ENCODE data around the gene TJP1.
"Not testable (repeated sequence)": the region's sequence is repeated elsewhere in the genome, so short reads cannot be mapped to it uniquely, and the experiment has no call there.

Gene TJP1

GRCh38 chr15:29696950-29697738, 125.1 kb downstream of the TJP1 start:
- H3K9me3 ChIP-seq (ENCODE audit: control insufficient read depth, insufficient read depth, low read depth, low read length) = no peaks in the 10 kb centered on the region
- POLR2A ChIA-PET = no interaction called here
- peaks cover 5 to 32% of the 10 kb centered on the region in 2 experiments; a peak in 2 of 3 replicates for H3K36me3 ChIP-seq (ENCODE audit: control insufficient read depth in 2 of 2, insufficient read depth in 1 of 2, low read length in 2 of 2)
- H3K4me1 ChIP-seq (ENCODE audit: control insufficient read depth, insufficient read depth, low read length) = no peaks in the 10 kb centered on the region
- H3K27ac ChIP-seq (ENCODE audit: extremely low read depth, low read depth, low read length) = no peak overlapping the region
- TF ChIP-seq PRDM6 (tag by site-specific recombination; IDR thresholded peaks at IDR 0.05) = 0 out of 2 replicates have a peak, but pooled peaks have one; percentile 8
- no peak for TF ChIP-seq ZNF707 (tag by site-specific recombination; IDR thresholded peaks at IDR 0.05)
- TF ChIP-seq MYNN (tag by site-specific recombination; IDR thresholded peaks at IDR 0.05; ENCODE audit: borderline replicate concordance) = no peak
- no peak for TF ChIP-seq ZNF677 (tag by site-specific recombination; IDR thresholded peaks at IDR 0.05)
- no peak for TF ChIP-seq PRDM1 (tag by site-specific recombination; IDR thresholded peaks at IDR 0.05)
- TF ChIP-seq ZNF292 (tag by site-specific recombination; IDR thresholded peaks at IDR 0.05; ENCODE audit: borderline replicate concordance, low read depth) = no peak
- H3K4me3 ChIP-seq (ENCODE audit: low read depth, low read length) = no peak overlapping the region
- CTCF ChIA-PET = interaction anchor here (0.7 to 1.5 kb wide), 3 partner anchors 8 to 351 kb away, joined by 3 to 5 read pairs (median 4); no protein-coding TSS in a partner anchor

- H3K27ac ChIP-seq (ENCODE audit: extremely low read depth, low read depth, low read length); H3K9me3 ChIP-seq (ENCODE audit: control insufficient read depth, insufficient read depth, low read depth, low read length); H3K4me1 ChIP-seq (ENCODE audit: control insufficient read depth, insufficient read depth, low read length); POLR2A ChIA-PET; H3K4me3 ChIP-seq (ENCODE audit: low read depth, low read length): not testable (repeated sequence)
- CTCF ChIA-PET = interaction anchor here (1.0 to 1.5 kb wide), 2 partner anchors 9 to 225 kb away, joined by 3 to 5 read pairs; no protein-coding TSS in a partner anchor
- H3K36me3 ChIP-seq (ENCODE audit: control insufficient read depth in 2 of 2, insufficient read depth in 1 of 2, low read length in 2 of 2) = peaks cover 5 to 30% of the 10 kb centered on the region in 2 experiments; a peak in 1 of 3 replicates
Observed at GRCh38 chr15:29696506-29696905, 125.8 kb downstream of the TJP1 start.

GRCh38 chr15:29695489-29696167, 126.6 kb downstream of the TJP1 start:
- H3K9me3 ChIP-seq (ENCODE audit: control insufficient read depth, insufficient read depth, low read depth, low read length) = no peaks in the 10 kb centered on the region
- H3K4me3 ChIP-seq (ENCODE audit: low read depth, low read length) = no peak overlapping the region
- H3K4me1 ChIP-seq (ENCODE audit: control insufficient read depth, insufficient read depth, low read length) = no peaks in the 10 kb centered on the region
- H3K36me3 ChIP-seq (ENCODE audit: control insufficient read depth in 2 of 2, insufficient read depth in 1 of 2, low read length in 2 of 2) = peaks cover 2 to 22% of the 10 kb centered on the region in 2 experiments; a peak in 1 of 3 replicates
- CTCF ChIA-PET = interaction anchor here (0.6 to 2.1 kb wide), 6 partner anchors 10 to 380 kb away, joined by 3 to 11 read pairs (median 4); no protein-coding TSS in a partner anchor
- no peak for TF ChIP-seq SP2 (tag by site-specific recombination; IDR thresholded peaks at IDR 0.05)
- TF ChIP-seq CTCF (tag by site-specific recombination; IDR thresholded peaks at IDR 0.05) = 0 out of 2 replicates have a peak, but pooled peaks have one; percentile 10
- no peak for TF ChIP-seq REST (tag by site-specific recombination; IDR thresholded peaks at IDR 0.05)
- TF ChIP-seq KLF17 (tag by site-specific recombination; IDR thresholded peaks at IDR 0.05) = no peak
- TF ChIP-seq ZNF654 (tag by site-specific recombination; IDR thresholded peaks at IDR 0.05; ENCODE audit: low read depth) = peak; percentile 43
- no peak overlapping the region for H3K27ac ChIP-seq (ENCODE audit: extremely low read depth, low read depth, low read length)
- POLR2A ChIA-PET = no interaction called here
